GM12892 (cell line): ENCODE results near the gene TRPM5.

Experiments used
- POLR2A ChIP-seq: IDR thresholded peaks from 2 replicates; pipeline ENCODE4 v1.6.1; 2011; ENCODE audit warnings: low read depth, low read length, control low read depth
- POLR2AphosphoS5 ChIP-seq: IDR thresholded peaks from 2 replicates; pipeline ENCODE4 v1.6.1; 2011; ENCODE audit warnings: low read depth, low read length, control low read depth
- TAF1 ChIP-seq: IDR thresholded peaks from 2 replicates; pipeline ENCODE4 v1.6.1; 2011; ENCODE audit warnings: low read depth, mild to moderate bottlenecking, control low read depth, low read length, borderline replicate concordance

GRCh38 chr11:2433106-2433925 lies 11.0 kb downstream of the TRPM5 start:
- TF ChIP-seq TAF1, result no peak
- TF ChIP-seq POLR2A, result no peak
- TF ChIP-seq POLR2AphosphoS5, result no peak
